HUDEP-2 (cell line): ENCODE measurements around the gene HNRNPH3.

ENCODE experiments used
- DNase-seq, 76 experiments: peaks; one replicate each; lab custom pipeline; 2025; ENCODE audit not compliant: unreplicated experiment in 76 of 76; lab: John Stamatoyannopoulos, UW

HNRNPH3 gene

GRCh38 chr10:68371604-68372003 lies 39.7 kb downstream of the HNRNPH3 start:
- no peak for DNase-seq

- DNase-seq: no peak
Measured at GRCh38 chr10:68385740-68386139, 53.9 kb downstream of the HNRNPH3 start.
